NCI-H526 (cell line): ENCODE measurements around the gene TGFB1.

ENCODE experiments used
- DNase-seq, 2 experiments: peaks; one replicate each; lab custom pipeline; 2025; lab: John Stamatoyannopoulos, UW

The TGFB1 gene

DNA sequence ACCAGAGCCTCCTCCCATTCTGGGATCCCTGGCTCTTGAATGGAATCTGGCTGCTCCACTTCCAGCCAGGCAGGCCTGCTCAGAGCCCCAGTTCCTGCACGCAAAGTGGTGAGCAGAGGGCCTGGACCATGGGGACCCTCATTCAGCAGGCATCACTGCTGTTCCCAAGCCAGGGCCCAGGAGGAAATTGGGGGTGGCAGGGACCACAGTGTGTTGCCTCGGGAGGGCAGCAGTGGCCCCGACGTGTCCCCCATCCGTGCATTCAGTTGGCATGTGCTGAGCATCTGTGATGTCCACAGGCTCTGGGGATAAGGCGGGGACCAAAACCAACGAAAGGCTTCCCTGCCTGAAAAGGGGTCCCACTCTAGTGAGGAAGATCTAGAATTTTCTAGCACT, 32.5 kb downstream of the TGFB1 start:
- DNase-seq: no peak

DNA sequence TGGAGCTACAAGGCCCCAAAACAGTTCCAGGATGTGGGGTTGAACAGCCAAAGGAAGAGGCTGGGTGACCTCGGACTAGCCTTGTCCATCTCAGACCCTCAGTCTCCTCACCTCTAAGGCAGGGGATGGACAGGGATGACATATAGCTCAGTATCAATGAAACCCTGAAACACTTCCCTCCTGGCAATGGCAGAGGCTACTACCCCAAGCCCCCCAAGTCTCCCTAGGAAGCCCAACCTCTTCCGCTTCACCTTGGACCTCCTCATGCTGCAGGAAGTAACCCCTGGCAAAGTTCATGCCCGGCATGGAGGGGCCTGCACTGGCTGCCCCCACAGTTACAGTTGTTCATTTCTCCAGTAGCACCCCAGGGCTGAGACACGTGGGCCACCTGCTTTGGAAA, 33.2 kb downstream of the TGFB1 start:
- DNase-seq: no peak

DNA sequence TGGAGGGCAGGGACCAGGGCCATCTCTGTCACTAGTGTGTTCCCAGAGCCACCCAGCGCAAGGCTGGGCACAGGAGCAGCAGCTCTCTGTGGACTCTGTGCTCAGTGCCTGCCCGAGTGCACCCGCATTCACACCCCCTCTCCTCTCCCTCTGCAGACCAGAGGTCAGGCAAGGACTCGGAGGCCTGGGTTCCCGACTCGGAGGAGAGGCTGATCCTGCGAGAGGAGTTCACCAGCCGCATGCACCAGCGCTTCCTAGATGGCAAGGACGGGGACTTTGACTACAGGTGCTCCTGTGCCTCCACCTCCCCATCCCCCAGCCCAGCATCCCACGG, 33.6 kb downstream of the TGFB1 start:
- no peak for DNase-seq

DNA sequence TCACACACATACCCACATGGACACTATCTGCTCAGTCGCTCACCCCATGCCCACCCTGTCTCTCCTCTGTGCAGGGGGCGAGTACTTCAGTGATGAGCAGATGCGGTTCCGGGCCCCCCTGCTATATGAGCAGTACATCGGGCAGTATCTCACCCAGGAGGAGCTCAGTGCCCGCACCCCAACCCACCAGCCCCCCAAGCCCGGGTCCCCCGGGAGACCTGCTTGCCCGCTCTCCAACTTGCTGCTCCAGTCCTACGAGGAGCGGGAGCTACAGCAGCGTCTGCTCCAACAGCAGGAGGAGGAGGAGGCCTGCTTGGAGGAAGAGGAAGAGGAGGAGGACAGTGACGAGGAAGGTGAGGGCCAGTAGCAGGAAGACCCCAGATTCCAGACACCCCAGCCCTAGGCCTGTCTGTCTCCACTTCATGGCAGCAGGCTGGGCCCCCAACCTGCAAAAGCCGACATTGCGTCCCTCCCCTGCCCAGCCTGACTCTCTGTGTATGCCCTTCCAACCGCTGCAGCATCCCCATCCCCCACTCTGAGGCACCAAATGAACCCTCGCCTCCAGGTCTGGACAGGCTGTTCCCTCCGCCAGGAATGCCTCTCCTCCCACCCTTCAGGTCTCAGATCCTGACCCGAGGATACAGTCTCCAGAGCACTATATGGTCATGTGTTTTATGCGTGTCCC, 34.1 kb downstream of the TGFB1 start:
- no peak for DNase-seq

DNA sequence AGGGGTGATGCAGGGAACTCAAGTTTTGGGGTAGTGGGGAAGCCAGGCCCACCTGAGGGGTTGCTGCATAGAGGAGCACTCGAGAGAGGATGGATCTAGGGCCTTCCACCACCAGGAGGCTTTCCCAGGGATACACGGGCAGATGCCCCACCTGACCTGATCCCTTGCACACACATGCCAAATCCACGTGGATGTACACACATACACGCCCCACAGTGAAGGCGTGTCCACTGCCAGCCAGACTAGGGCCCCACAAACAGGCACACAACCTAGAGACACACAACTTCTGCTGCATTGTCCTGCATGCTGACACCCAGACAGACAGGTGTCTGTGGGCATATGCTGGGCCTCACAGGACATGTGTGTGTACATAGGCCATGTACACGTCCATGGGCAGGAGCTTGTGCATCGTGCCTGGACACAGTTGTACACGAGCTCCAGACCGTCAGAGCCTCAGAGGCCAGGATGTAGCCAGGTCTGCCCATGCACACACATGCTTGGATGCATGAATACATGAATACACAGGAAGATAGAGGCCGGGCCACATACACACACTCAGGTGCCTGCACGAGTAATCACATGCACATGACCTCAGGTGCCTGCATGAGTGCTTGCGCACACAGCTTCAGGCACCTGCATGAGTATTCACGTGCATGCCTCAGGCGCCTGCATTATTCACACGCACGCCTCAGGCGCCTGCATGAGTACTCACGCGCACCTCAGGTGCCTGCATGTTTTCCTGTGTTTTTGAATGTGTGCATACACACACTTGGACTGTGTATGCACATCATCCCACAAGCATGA, 34.8 kb downstream of the TGFB1 start:
- DNase-seq: no peak

DNA sequence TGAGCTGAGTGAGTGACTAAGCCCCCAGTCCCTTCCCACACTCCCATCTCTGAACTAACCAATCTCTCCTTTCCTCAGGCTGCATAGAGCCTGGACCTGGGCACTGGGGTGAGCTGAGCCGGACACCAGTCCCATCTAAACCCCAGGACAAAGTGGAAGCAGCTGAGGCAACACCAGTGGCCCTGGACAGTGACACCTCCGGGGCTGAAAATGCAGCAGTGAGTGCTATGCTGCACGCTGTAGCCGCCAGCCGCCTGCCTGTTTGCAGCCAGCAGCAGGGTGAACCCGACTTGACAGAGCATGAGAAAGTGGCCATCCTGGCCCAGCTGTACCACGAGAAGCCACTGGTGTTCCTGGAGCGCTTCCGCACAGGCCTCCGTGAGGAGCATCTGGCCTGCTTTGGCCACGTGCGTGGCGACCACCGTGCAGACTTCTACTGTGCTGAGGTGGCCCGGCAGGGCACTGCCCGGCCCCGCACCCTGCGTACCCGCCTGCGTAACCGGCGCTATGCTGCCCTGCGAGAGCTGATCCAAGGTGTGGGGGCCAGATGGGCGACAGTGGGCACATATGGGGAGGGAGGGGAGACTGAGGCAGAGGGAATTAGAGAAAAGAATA, 37.3 kb downstream of the TGFB1 start:
- no peak for DNase-seq

DNA sequence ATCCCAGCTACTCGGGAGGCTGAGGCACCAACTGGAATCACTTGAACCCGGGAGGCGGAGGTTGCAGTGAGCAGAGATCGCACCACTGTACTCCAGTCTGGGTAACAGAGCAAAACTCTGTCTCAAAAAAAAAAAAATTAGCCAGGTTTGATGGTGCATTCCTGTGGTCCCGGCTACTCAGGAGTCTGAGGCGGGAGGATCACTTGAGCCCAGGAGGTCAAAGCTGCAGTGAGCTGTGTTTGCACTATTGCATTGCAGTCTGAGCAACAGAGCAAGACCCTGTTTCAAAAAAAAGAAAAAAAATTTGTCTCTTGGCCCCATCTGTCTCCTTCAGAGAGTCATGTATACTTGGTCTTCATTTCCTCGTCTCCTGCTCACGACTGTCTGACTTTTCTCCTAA, 42.1 kb downstream of the TGFB1 start:
- no peak for DNase-seq

DNA sequence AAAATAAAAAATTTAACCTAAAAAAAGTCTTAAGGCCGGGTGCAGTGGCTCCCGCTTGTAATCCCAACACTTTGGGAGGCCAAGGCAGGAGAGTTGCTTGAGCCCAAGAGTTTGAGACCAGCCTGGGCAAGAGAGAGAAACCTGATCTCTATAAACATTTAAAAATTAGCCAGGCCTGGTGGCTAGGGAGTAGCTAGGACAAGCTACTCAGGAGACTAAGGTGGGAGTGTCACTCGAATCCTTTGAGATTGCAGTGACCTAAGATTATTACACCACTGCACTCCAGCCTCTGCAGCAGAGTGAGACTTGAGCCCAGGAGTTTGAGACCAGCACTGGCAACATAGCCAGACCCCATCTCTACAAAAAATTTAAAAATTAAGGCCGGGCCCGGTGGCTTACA, 42.6 kb downstream of the TGFB1 start:
- DNase-seq: no peak

DNA sequence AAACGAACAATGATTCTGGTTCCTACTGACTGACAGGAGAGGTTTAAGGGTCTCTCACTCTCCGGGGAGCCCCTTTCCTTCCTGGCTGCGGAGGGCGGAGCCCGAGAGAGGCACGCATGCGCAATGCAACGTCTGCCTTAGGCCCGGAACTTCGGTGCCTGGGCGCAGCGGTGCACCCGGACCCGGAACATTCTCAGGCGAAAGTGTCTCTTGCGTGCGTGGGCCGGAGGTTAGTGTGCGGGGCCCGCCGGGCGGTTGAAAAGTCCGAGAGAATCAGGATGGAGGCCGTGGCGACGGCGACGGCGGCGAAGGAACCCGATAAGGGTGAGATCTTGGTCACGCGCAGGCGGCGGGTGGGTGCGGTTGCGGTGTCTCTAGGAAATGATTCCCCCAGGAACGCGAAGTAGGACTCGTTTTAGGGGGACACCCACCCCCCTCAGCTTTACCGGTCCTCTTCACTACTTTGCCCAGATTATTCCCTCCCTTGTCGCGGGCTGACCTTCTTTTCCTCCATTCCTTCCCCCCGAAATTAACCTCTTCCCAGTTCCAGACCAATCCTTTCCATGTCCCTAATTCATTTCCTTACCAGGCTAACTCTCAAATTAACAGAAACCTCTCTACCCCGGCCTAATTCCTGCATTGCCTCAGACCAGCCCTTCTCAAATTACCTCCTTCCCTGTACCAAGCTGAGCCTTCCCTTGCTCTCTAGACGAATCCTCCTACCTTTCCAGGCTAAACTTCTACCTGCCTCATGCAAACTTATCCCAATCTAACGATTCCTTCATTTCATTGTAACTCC, 43.5 kb downstream of the TGFB1 start, which contains the start of gene CCDC97:
Gene CCDC97, plus strand, starts transcription at position 140 of the 799 bp plus-strand sequence. Its CDS starts 139 bp downstream, at position 279.
- DNase-seq: peak; percentile 72 to 93

DNA sequence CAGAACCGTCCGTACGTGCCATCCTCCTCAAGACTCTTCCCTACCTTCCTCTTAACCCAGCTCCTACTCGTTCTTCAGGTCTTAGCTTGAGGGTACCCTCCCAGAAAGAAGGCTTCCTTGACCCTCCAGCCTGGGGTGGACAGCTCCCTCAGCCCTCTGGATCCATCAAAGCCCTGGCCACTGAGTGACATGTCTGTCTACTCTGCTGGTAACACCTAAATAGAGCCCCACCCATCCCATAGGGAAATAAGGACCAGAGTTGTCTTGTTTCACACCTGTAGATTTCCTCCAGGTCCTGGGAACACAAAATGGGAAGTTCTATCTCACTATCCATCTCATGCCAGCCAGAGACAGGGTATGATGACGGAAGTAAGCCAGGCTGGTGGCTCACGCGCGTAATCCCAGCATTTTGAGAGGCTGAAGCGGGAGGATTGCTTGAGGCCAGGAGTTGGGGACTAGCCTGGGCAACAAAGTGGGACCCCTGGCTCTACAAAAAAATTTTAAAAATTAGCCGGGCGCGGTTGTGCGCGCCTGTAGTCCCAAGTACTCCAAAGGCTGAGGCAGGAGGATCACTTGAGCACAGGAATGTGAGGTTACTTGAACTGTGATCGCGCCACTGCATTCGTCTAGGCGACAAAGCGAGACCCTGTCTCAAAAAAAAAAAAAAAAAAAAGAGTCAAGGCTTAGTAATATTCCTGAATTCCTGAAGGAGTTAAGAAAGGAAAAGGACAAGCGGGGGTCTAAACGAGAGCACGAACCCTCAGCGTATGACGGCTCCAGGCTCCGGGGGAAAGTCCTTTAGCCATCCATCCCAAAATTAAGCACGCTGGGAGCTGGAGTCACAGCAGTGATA, 44.3 kb downstream of the TGFB1 start:
- DNase-seq: peak in 1 of 2 experiments; percentile 43

DNA sequence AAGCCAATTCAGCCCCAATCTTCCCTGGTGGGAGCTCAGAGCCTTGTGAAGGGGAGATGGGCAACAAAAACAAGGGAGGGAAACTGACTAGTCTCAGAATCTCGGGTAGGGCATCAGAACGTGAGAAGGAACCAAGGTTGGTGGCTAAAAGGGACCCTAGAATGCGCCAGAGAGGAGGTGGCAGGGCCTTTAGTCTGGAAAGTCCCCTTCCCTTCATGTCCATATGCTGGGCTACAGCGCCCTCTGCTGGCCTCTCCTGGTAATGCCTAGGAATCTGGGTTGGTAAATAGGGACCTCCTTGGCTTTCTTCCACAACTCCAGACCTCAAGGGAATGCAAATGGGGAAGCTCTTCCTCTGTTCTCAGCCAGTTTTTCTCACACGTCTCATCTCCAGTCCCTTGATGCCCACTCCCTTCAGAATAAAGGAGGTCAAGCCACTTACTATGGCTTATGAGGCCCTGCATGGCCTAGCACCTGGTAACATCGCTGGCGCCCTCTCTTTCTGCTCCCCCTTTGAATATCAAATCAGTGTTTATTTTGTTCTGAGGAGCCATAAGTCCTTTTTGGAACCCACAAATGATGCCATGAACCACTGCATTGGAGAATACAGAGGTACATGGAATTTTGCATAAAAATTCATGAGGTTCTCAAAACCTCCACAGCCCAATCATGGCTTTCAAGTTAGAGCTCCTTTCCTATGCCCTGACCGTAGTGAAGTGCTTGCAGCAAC, 45.1 kb downstream of the TGFB1 start:
- peak; percentile 73 to 93 for DNase-seq

DNA sequence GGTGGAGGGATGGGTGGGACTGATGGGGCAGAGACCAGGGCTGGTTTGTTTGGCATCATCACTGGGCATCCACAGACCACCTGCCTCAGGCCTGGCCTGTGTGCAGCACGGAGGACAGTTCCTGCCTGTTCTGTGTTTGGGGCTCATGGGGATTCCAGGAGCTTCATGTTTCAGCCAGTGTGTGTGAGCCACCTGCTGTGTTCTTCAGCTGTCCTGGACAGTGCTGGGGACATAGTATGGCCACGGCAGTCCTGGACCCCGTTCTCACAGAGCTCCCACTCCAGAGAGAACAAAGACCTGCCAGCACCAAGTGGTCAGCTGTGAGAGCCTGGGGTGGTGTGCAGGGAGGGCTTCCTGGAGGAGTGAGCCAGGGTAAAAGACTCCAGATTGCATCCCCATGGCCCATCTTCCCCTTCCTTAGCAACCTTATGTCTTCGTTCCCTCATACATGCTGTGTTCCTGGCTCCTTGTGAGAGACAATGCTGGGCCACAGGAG, 45.7 kb downstream of the TGFB1 start:
- DNase-seq: no peak

DNA sequence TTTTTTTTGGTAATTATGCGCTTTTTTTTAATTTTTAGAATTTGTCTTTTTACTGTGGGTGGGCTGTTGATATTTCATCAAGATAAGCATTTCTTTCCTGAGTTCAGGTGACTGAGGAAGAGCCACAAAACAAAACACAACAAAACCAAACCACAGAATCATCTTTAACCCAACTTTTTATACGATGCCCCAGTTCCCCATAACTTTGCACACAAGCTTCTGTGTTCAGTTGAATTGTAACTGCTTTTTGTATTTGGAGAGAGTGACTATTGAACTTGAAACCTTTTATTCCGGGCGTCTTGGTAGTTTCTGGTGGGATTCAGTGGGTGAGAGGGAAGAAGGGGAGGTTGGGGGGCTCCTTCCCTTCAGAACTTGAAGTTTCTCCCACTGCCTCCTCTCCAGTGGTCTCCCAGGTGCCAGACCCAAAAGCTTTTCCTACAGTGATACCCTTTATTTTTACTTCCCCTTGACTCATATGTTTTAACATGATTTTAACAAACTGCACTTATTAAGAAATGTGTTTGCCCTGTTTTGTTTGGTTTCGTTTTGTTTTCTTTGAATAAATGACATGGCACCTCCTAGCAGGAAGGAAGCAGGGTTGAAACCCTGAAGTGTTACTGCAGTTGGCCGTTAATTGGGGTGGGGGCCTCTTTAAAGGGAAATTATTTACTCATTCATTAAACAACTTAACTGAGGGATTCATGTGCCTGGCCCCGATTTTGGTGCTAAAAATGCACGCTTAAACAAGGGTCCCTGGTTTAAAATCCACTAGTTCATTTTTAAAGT, 46.4 kb downstream of the TGFB1 start:
- DNase-seq: no peak

DNA sequence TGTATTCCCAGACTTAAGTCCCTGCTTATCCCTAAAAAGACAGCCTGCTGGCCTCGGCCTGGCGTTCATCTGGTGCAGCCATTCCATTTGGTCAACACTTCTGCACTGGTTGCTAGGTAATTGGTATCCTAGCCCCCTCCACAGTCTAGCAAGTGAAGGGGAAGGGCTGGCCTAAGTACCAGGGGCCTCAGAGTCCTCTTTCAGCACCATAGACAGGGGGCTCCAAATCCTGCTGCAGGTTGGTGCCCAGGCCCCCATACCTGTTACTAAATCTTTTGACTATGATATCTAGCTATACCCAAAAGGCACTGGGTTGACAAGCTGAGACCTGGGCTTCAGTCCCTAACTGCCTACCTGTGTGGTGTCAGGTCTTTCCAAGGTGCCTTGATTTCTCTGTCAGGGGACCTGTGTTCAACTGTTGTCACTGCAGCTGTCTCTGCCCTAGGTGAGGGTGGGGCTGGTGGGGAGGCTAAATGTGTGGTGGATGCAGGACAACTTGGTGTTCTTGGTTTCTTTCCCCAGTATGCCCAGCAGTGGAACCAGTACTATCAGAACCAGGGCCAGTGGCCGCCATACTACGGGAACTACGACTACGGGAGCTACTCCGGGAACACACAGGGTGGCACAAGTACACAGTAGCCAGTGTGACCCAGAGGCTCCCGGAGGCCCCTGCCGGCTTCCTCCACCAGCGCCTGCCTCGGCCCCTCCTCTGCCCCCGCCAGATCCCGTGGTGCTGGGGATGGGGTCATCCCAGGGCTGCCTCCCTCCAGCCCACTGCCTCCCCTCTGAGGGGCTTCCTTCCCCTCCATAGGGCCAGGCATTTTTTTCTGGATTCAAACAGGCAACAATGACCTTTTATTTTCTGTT, 47.6 kb downstream of the TGFB1 start:
- DNase-seq: no peak

DNA sequence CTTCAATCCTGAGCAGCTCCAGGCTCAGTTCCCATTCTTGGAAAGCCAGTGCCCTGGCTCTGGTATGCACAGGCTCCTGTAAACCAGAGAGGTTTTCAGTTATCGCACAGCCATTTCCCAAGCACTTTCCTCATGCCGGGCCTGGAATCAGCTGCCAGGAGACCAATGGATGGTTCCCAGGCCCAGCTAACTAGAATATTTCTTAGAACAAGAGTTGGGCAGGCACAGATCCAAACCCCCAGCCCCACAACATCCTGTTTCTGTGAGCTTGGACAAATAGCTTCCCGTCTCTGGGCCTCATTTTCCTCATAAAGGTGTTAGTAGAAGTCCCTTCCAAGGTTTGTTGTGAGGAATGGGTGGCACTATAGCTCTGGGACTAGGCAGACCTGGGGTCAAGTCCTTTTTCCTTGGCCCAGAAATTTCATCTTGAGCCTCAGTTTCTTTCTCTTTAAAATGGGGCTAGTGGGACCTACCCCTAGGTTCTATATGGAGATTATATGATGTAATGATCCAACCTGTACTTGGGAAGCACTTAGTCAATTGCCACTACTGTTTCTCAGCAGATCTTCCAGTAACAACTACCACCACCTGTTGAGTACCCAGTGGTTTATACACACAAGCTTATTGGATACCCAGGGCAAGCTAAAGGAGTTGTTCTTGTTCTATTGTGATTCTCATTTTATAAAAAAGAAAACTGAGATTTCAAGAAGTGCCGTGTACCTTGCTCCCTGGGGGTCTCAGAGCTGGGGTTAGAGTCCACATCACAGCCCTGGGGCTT, 48.8 kb downstream of the TGFB1 start:
- DNase-seq: no peak

DNA sequence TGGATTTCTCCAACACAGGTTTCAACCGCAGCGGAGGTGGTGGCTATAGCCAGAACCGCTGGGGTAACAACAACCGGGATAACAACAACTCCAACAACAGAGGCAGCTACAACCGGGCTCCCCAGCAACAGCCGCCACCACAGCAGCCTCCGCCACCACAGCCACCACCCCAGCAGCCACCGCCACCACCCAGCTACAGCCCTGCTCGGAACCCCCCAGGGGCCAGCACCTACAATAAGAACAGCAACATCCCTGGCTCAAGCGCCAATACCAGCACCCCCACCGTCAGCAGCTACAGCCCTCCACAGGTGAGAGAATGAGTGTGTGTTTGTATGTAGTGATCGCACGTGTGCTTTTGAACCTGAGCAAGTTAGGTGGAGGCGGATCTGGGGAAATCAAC, 49.8 kb downstream of the TGFB1 start:
- DNase-seq: no peak

DNA sequence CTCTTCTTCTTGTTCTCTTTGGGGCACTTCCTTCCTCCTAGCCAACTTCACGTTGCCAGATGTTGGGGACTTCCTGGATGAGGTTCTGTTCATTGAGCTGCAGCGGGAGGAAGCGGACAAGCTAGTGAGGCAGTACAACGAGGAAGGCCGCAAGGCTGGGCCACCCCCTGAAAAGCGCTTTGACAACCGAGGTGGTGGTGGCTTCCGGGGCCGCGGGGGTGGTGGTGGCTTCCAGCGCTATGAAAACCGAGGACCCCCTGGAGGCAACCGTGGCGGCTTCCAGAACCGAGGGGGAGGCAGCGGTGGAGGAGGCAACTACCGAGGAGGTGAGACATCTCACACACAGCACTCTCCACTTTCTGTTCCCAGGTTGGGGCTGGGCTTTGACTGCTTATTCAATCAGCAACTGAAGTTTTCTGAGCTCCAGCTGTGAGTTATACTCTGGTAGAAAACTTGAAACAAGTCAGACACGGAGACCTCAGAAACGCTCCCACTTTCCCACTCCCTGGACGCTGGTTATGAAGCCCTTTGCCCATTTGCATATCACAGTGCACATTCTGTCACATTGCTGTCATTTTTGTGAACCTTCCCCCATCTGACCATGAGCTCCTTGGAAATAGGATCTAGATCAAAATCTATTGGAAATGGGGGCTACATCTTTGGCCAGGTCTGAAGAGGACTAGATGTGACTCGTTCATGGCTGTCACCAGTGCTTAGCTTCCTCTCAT, 50.9 kb downstream of the TGFB1 start:
- DNase-seq: no peak
